Nephron progenitor cell (in vitro differentiated cells): Measurements from ENCODE around the gene DAGLA.
A peak's percentile ranks its signal among the peaks of the same experiment; 100 is the strongest.

Source experiments
- DNase-seq: peaks from one replicate; pipeline ENCODE4 v3.0.0; 2021
- H3K27ac Mint-ChIP-seq: 2 replicates; pipeline ENCODE4 v1.8.0; 2021; ENCODE audit warnings: mild to moderate bottlenecking, moderate library complexity, mixed read lengths
- H3K27me3 Mint-ChIP-seq: 2 replicates; pipeline ENCODE4 v1.8.0; 2021; ENCODE audit warnings: mild to moderate bottlenecking, low read depth, mixed read lengths; ENCODE audit not compliant: poor library complexity
- H3K36me3 Mint-ChIP-seq: 2 replicates; pipeline ENCODE4 v1.8.0; 2021; ENCODE audit warnings: low read depth, mixed read lengths
- H3K4me1 Mint-ChIP-seq: 2 replicates; pipeline ENCODE4 v1.8.0; 2021; ENCODE audit warnings: mixed read lengths
- H3K4me3 Mint-ChIP-seq: 2 replicates; pipeline ENCODE4 v1.8.0; 2021; ENCODE audit warnings: mild to moderate bottlenecking, moderate library complexity, mixed read lengths
- H3K9me3 Mint-ChIP-seq: 2 replicates; pipeline ENCODE4 v1.8.0; 2021; ENCODE audit warnings: mild to moderate bottlenecking, moderate library complexity, mixed read lengths
- TF ChIP-seq, protein P1 (sequence below): fragments of 200-600 bp; sonication (generic); IDR thresholded peaks from 2 replicates; pipeline ENCODE4 v1.5.0; 2021; ENCODE audit warnings: antibody characterized with exemption

Gene DAGLA

DNA sequence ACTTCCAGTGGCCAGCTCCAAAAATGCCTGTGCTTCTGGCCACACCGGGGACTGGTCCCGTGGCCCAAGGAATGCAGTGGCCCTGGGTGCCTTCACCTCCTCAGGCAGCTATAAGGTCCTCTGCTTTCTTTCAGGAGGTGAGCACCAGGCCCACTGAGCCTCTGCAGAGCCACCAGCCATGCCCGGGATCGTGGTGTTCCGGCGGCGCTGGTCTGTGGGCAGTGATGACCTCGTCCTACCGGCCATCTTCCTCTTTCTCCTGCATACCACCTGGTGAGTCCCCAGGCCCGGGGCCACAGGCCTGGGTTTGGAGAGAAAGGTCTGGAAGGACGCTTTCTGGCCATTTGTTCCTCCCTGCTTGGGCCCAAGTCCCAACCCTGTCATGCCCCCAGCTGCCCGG lies 39.8 kb downstream of the DAGLA start:
- DNase-seq, result no peak
- no peak overlapping the region for H3K27ac Mint-ChIP-seq

DNA sequence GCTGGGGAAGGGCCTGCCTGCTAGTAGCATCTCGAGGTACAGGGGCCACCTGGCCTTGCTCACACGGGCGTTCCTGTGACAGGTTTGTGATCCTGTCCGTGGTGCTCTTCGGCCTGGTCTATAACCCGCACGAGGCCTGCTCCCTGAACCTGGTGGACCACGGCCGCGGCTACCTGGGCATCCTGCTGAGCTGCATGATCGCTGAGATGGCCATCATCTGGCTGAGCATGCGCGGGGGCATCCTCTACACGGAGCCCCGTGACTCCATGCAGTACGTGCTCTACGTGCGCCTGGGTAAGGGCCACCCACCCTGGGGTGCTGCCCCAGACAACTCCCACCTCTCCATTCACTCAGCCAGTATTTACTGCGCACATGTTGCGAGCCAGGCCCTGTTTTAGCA lies 40.4 kb downstream of the DAGLA start:
- Mint-ChIP-seq H3K4me1 (peaks cover 37% of the 10 kb centered on the region), H3K27me3 (peaks cover 5% of the 10 kb centered on the region), H3K9me3 (no peaks in the 10 kb centered on the region), H3K36me3 (no peaks in the 10 kb centered on the region), H3K4me3 (no peak overlapping the region), H3K27ac (no peak overlapping the region)
- DNase-seq, result no peak
- TF ChIP-seq, protein P1, sequence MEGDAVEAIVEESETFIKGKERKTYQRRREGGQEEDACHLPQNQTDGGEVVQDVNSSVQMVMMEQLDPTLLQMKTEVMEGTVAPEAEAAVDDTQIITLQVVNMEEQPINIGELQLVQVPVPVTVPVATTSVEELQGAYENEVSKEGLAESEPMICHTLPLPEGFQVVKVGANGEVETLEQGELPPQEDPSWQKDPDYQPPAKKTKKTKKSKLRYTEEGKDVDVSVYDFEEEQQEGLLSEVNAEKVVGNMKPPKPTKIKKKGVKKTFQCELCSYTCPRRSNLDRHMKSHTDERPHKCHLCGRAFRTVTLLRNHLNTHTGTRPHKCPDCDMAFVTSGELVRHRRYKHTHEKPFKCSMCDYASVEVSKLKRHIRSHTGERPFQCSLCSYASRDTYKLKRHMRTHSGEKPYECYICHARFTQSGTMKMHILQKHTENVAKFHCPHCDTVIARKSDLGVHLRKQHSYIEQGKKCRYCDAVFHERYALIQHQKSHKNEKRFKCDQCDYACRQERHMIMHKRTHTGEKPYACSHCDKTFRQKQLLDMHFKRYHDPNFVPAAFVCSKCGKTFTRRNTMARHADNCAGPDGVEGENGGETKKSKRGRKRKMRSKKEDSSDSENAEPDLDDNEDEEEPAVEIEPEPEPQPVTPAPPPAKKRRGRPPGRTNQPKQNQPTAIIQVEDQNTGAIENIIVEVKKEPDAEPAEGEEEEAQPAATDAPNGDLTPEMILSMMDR, result no peak

More for the DNA sequence above, 39.8 kb downstream of the DAGLA start:
- Mint-ChIP-seq H3K36me3 (no peaks in the 10 kb centered on the region), H3K4me3 (no peak overlapping the region), H3K4me1 (peaks cover 39% of the 10 kb centered on the region), H3K9me3 (no peaks in the 10 kb centered on the region), H3K27me3 (peaks cover 5% of the 10 kb centered on the region)
- TF ChIP-seq, protein P1, result no peak

DNA sequence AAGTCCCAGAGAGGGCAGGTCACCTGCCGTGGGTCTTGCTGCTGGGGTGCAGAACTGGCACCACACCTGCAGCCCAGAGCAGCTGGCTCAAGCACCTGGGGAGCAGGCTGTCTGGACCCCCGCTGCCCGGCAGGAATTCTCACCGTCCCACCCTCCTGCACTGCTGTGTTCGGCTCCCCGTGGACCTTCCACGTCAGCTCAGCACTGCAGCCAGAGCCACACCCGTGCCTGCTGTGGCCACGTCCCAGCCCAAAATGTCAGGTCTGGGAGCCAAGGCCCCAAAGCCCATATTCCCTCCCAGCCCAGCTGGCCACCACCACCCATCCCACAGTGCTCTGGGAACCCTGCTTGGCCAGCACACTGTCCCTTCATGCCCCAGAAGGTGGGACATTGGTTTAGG lies 44.2 kb downstream of the DAGLA start:
- TF ChIP-seq, protein P1, result no peak
- H3K9me3 Mint-ChIP-seq, result no peaks in the 10 kb centered on the region

DNA sequence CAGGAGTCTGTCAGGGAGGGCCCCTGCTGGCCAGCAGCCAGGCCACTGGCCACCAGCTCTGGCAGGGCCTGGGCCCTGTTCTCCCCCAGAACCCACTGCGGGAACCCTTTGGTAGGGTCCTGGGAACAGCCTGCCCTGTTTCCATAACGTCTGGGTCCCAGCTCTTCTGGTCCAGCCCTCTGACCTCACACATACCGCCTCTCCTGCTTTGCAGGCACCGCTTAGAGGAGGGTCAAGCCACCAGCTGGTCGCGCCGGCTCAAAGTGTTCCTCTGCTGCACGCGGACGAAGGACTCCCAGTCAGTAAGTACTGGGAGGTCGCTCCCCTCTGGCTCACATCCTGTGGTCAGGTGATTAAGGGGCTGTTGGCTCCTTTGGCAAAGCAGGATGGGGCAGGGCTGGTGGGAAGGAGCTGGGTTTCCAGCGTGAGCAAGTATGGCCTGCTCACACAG lies 45.6 kb downstream of the DAGLA start:
- H3K4me3 Mint-ChIP-seq, result no peak overlapping the region
- TF ChIP-seq, protein P1, result no peak
- peaks cover 15% of the 10 kb centered on the region for H3K4me1 Mint-ChIP-seq
- H3K27ac Mint-ChIP-seq, result peak overlapping the region; percentile 54
- H3K9me3 Mint-ChIP-seq, result no peaks in the 10 kb centered on the region
- peaks cover 3% of the 10 kb centered on the region for H3K27me3 Mint-ChIP-seq
- peak; percentile 28 for DNase-seq
- H3K36me3 Mint-ChIP-seq, result no peaks in the 10 kb centered on the region

More for the DNA sequence above, 44.2 kb downstream of the DAGLA start:
- no peaks in the 10 kb centered on the region for H3K36me3 Mint-ChIP-seq
- DNase-seq, result no peak
- H3K27me3 Mint-ChIP-seq, result peaks cover 3% of the 10 kb centered on the region
- H3K27ac Mint-ChIP-seq, result no peak overlapping the region
- H3K4me1 Mint-ChIP-seq, result peaks cover 18% of the 10 kb centered on the region
- no peak overlapping the region for H3K4me3 Mint-ChIP-seq

DNA sequence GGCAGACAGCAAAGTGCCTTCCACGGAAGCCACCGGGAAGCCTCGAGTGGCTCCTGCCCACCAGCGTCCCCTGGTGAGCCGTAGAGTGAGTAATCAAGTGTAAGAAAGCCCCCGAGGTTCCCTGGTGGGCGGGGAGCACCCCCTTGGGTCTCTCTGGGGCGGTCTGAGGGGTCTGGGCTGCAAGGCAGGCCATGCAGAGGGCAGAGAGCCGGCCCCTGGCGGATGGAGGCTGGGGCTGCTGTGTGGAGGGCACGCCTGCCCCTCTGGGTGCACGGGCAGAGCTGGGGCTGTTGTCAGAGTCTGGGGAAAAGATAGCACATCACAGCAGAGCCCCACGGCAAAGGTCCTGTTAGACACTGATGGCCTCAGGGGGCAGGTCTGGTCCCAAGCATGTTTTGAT lies 46.6 kb downstream of the DAGLA start:
- peaks cover 3% of the 10 kb centered on the region for H3K27me3 Mint-ChIP-seq
- H3K27ac Mint-ChIP-seq, result no peak overlapping the region
- DNase-seq, result no peak
- no peaks in the 10 kb centered on the region for H3K36me3 Mint-ChIP-seq
- peaks cover 15% of the 10 kb centered on the region for H3K4me1 Mint-ChIP-seq
- TF ChIP-seq, protein P1, result no peak
- no peaks in the 10 kb centered on the region for H3K9me3 Mint-ChIP-seq
- no peak overlapping the region for H3K4me3 Mint-ChIP-seq

DNA sequence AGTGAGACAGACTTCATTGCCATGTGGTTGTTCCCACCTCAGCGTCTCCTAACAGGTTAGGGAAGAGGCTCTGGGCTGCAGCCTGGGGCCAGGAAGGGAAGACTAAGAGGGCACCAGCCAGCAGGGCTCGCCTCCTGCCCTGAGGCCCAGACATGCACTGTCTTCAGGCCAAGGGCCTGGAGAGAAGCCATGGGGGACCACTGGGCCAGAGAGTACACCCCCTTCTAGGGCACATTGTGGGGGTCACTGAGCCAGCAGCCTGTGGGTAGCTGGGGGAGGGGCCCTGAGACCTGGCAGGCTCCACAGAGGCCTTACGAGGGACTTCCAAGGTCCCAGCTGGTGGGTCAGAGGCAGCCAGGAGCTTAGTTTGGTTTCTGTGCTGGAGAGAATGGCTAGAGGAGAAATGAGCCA lies 47.2 kb downstream of the DAGLA start:
- Mint-ChIP-seq H3K27ac (no peak overlapping the region), H3K27me3 (peaks cover 3% of the 10 kb centered on the region), H3K4me3 (no peak overlapping the region)

More for the DNA sequence above, 47.2 kb downstream of the DAGLA start:
- TF ChIP-seq, protein P1, result no peak
- no peaks in the 10 kb centered on the region for H3K9me3 Mint-ChIP-seq
- DNase-seq, result no peak
- peaks cover 15% of the 10 kb centered on the region for H3K4me1 Mint-ChIP-seq
- H3K36me3 Mint-ChIP-seq, result no peaks in the 10 kb centered on the region
